HTERT RPE-1 (cell line): Measurements from ENCODE around the gene ACACA.

Experiments
- in situ Hi-C: fragments of 300-500 bp; cut with MboI; formaldehyde crosslinking; loops from 4 replicates; pipeline ENCODE4 v1.14.3; 2020; ENCODE audit warnings: low sequenced_read_pairs

The ACACA gene

GRCh38 chr17:37109731-37110710 is 296.6 kb downstream of the ACACA start:
- in situ Hi-C loops, result no loop called here

- in situ Hi-C loops, result no loop called here
Observed at GRCh38 chr17:37109106-37109505, 297.5 kb downstream of the ACACA start.

GRCh38 chr17:37107406-37108083 is 299.1 kb downstream of the ACACA start:
- in situ Hi-C loops, result no loop called here

DNA sequence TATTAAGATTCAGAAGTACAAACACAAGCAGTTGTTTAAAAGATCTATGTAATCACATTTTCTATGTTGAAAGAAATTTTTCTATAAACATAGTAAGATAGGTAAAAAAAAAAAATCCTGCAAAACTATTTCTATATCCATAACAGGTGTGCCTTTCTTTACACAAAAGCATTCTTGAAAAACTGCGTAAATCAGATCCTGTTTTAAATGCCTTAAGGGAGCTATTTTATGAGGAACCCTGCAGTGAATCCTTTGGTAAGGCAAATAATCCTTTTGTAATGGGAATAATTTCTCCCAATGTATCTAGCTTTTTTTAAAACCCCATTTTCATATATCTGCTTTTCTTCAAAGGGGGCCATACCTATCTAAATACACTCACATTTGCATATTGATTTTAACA is 300.6 kb downstream of the ACACA start:
- in situ Hi-C loops, result no loop called here

DNA sequence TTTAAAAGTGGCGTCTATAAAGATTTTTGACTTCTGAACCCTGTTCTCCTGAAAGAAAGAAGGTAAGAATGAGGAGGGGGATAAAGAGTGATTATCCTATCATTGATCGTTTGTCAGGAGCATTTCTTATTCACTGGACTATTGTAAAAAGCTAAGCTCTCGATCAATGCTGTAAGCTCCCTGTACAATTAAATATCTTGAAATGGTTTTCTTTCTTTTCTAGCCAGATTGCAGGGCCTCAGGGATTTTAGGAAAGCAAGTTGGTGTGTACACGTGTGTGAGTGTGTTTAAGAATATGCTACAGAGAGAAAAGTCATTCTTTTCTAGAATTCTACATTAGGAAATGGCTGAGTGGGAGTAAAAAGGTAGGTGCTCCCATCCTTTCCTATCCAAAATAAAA is 303.4 kb downstream of the ACACA start:
- in situ Hi-C loops, result no loop called here

- in situ Hi-C loops, result no loop called here
Observed at GRCh38 chr17:37101306-37101705, 305.3 kb downstream of the ACACA start.

DNA sequence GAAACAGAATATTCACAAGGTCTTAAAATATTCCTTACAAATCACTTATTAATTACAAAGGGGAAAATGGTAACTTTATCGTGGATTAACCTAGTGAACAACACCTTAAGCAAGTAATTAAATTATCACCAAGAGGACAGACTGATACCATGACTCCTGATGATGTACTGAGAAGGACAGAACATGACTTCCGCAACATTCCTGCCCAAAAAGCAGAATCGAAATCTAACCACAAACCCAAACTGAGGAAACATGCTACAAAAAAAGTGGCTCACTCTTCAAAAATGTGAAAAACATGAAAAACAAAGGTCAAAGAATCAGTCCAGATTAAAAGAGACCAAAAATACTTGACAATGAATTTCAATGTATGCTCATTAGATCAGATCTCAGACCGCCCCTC is 306.4 kb downstream of the ACACA start:
- in situ Hi-C loops, result no loop called here

DNA sequence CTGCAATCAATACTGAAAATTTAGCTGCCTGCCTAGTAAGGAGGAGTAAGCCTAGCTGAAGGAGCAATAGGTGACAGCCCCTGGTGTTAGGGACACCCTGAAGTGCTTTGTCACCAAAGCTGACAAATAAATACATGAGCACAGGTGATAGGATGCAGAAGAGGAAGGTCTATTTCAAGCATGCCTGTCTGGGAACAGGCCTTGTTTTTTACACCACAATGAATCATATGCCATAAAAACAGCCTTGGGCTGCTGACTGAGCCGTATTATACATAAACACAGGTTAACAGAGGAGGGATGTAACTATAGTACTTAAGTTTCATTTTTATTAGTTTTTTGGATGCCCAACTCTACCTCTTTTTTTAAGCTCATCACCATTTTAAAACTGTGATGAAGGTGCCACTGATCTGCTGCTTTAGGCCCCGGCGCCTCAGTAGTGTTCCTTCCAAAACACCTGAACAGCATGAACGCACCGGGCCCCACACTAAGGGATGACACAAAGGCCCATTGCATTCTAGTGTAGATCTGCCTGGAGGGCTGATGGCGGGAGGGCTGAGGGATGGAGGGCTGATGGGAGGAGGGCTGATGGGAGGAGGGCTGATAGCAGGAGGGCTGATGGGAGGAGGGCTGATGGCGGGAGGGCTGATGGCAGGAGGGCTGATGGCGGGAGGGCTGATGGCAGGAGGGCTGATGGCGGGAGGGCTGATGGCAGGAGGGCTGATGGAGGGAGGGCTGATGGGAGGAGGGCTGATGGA is 307.5 kb downstream of the ACACA start:
- in situ Hi-C loops, result no loop called here

GRCh38 chr17:37098152-37098551 is 308.5 kb downstream of the ACACA start:
- in situ Hi-C loops, result no loop called here

- in situ Hi-C loops, result no loop called here
Observed at GRCh38 chr17:37097154-37097553, 309.5 kb downstream of the ACACA start.

- in situ Hi-C loops, result no loop called here
Observed at GRCh38 chr17:37096071-37096470, 310.6 kb downstream of the ACACA start.

DNA sequence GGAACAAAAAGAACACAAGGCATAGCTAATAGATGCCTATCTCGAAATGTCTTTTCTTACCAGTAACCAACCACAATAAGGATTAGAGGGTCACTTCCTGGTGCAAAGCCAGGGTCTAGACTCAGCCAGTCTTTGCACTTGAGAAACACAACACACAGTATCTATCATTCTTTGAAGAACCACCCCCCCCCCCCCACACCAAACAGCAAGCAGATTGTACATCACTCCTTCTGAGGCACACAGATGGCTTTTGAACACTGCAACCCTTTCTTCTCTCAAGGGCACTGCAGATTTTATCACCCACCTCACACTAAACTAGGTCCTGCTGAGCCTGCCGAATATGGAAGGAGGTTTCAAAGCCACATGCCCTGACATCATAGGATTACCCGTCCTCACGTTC is 312.2 kb downstream of the ACACA start:
- in situ Hi-C loops, result no loop called here

- in situ Hi-C loops, result no loop called here
Observed at GRCh38 chr17:37092701-37093100, 313.9 kb downstream of the ACACA start.

GRCh38 chr17:37092071-37092470 is 314.6 kb downstream of the ACACA start:
- in situ Hi-C loops, result no loop called here

DNA sequence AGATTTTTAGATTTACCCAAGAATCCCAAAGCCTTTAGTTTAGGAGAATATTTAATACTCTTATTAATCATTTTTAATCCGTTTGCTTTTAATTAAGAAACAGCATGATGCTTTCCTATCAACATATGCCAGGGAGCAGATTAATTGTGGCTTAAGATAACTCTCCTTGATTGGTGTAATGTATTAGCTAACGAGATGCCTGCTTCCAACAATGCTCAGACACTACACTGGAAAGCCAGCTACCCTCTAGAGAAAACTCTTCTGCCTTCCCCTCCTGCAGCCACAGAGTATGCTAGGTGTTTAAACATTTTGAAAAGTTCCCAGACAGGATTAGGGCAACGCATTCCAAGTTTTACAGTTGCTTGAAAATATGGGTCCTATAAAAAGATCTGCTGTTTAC is 315.7 kb downstream of the ACACA start:
- in situ Hi-C loops, result no loop called here

DNA sequence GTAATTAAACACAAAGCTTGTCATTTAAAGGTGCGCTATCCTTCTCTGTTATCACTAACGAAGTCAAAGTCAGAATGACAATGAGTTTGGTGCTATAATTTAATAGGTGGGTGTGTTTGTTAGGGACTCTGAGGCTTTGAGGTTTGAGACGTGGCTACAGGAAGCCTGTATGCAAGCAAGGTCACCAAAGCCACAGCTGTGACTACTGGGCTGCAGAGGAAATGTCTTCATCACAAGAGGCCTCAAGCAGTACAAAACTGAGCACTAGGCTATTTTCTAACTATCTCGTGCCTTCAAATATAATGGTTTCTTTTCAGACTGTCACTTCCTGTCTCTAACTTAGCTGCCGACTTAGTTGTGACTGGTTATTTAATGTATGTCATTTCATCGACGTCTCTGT is 316.7 kb downstream of the ACACA start:
- in situ Hi-C loops, result no loop called here

DNA sequence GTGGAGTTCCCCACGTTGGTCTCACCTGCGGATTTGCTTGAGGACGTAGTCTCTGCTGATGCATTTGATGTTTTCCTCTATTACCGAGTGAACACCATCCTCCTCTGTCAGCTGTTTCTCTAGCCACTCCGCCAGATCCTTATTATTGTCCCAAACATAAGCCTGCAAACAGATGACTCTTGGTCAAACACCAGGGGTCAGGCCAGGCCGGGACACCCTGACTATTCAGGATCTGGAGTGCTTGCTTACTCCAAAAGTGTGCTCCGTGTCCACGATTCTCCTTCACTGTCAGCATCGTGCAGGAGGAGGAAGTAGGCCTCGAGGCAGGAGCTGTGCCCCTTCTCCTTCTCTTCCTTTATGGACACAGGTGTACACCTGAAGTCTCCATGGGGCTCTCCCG is 317.7 kb downstream of the ACACA start:
- in situ Hi-C loops, result no loop called here

DNA sequence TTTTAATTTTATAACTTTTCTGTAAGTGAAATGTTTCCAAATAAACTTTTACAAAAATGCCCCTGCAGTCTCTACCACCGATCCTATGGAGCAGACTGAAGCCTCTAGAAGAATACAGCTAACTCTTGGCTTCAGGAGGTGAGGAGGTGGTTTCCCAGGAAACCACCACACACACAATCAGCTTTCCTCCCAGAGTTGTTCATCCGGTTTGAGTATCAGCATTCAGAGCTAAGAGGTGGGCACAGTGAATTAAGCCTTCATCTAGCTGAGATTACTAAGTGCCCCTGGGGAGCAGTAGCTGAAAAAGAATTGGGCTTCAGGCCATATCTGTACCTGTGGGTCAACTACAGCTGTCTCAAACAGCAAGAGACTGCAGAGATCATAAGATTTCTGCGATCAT is 318.2 kb downstream of the ACACA start:
- in situ Hi-C loops, result no loop called here

GRCh38 chr17:37087683-37088082 is 319.0 kb downstream of the ACACA start:
- in situ Hi-C loops, result no loop called here

DNA sequence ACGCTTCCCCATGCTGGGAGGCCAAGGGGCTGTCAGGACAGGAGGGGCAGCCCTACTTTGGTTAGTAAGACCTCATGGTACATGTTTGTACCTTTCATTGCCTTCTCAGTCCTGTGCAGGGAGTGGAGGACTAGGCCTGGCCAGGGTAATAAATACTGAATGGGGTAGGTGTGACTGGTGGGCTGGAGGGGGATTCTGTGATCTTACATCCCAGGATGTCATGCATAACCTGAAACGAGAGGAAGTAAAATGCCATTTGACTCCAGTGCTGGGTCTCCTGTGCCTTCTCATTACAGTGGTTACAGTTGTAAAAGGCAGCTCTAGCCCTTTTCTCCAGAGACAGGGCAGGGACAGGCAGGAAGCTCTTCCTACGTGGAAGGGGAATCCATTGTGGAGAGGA is 319.7 kb downstream of the ACACA start:
- in situ Hi-C loops, result no loop called here

- in situ Hi-C loops, result no loop called here
Observed at GRCh38 chr17:37086334-37086733, 320.3 kb downstream of the ACACA start.
